Activated CD8-positive, alpha-beta memory T cell treated with anti-CD3 and anti-CD28 coated beads for 4 hours (primary cell): ENCODE results near the gene CREB5.
"Not testable (repeated sequence)": the region's sequence is repeated elsewhere in the genome, so short reads cannot be mapped to it uniquely, and the experiment has no call there.

Experiments used
- DNase-seq, 2 donors: peaks; one replicate each; pipeline ENCODE4 v3.0.0-alpha.2; 2020; ENCODE audit warnings: low read depth in 2 of 2

CREB5 gene

GRCh38 chr7:28579571-28579970 lies 167.3 kb downstream of the CREB5 start:
- DNase-seq = no peak

- no peak for DNase-seq
Observed at GRCh38 chr7:28580665-28581064, 168.3 kb downstream of the CREB5 start.

GRCh38 chr7:28581351-28581750 lies 169.0 kb downstream of the CREB5 start:
- no peak for DNase-seq

GRCh38 chr7:28582226-28582625 lies 169.9 kb downstream of the CREB5 start:
- no peak for DNase-seq

GRCh38 chr7:28584235-28584634 lies 171.9 kb downstream of the CREB5 start:
- no peak for DNase-seq

- DNase-seq = no peak
Observed at GRCh38 chr7:28586736-28587135, 174.4 kb downstream of the CREB5 start.

GRCh38 chr7:28587211-28587610 lies 174.9 kb downstream of the CREB5 start:
- no peak for DNase-seq

- DNase-seq = no peak
Observed at GRCh38 chr7:28588602-28589001, 176.3 kb downstream of the CREB5 start.

- no peak for DNase-seq
Observed at GRCh38 chr7:28591041-28591674, 178.8 kb downstream of the CREB5 start.

GRCh38 chr7:28591725-28592349 lies 179.5 kb downstream of the CREB5 start:
- no peak for DNase-seq

GRCh38 chr7:28592861-28593260 lies 180.5 kb downstream of the CREB5 start:
- no peak for DNase-seq

GRCh38 chr7:28595076-28595475 lies 182.8 kb downstream of the CREB5 start:
- no peak for DNase-seq

GRCh38 chr7:28595801-28596200 lies 183.5 kb downstream of the CREB5 start:
- no peak for DNase-seq

GRCh38 chr7:28596245-28596935 lies 184.1 kb downstream of the CREB5 start:
- no peak for DNase-seq

GRCh38 chr7:28597284-28597683 lies 185.0 kb downstream of the CREB5 start:
- no peak for DNase-seq

- DNase-seq = not testable (repeated sequence)
Observed at GRCh38 chr7:28598037-28598436, 185.7 kb downstream of the CREB5 start.

- no peak for DNase-seq
Observed at GRCh38 chr7:28598586-28598985, 186.3 kb downstream of the CREB5 start.

GRCh38 chr7:28599411-28599810 lies 187.1 kb downstream of the CREB5 start:
- DNase-seq = no peak

GRCh38 chr7:28602282-28602681 lies 190.0 kb downstream of the CREB5 start:
- no peak for DNase-seq

GRCh38 chr7:28605427-28606085 lies 193.2 kb downstream of the CREB5 start:
- no peak for DNase-seq

- DNase-seq = no peak
Observed at GRCh38 chr7:28606421-28606820, 194.1 kb downstream of the CREB5 start.

GRCh38 chr7:28607855-28608193 lies 195.5 kb downstream of the CREB5 start:
- no peak for DNase-seq

GRCh38 chr7:28608237-28608656 lies 195.9 kb downstream of the CREB5 start:
- DNase-seq = no peak
